K562 (cell line): ENCODE data around the gene CACNA1A. TPM values are rescaled to one million over a fixed set of nuclear protein-coding genes. Genes with fewer than 3 reads are reported as not detected.
A peak's percentile ranks its signal among the peaks of the same experiment; 100 is the strongest.

Source experiments
- CBFA2T2 ChIP-seq: fragments of 450-650 bp; conservative IDR thresholded peaks from 2 replicates; pipeline ENCODE4 v1.6.1; 2017; ENCODE audit warnings: mild to moderate bottlenecking
- GATA2 ChIP-seq: sonication (generic); formaldehyde crosslinking; IDR thresholded peaks from 2 replicates; pipeline ENCODE4 v1.4.0; 2020; ENCODE audit warnings: mild to moderate bottlenecking, missing genetic modification reagents
- HMBOX1 ChIP-seq: sonication (generic); IDR thresholded peaks from 2 replicates; pipeline ENCODE4 v1.6.1; 2016
- HNRNPH1 ChIP-seq: fragments of 200-400 bp; formaldehyde crosslinking; optimal IDR thresholded peaks from 2 replicates; pipeline ENCODE3; 2017; ENCODE audit warnings: low read depth, mild to moderate bottlenecking, low read length, moderate library complexity
- JUND ChIP-seq, 2 experiments: IDR thresholded peaks; 2 replicates in 1 of 2; 3 replicates in 1 of 2; pipeline ENCODE4 v1.6.1; 2011; ENCODE audit warnings: borderline replicate concordance in 2 of 2, low read depth in 2 of 2, low read length in 2 of 2, improper control_type of control experiment in 1 of 2, missing biosample characterization in 1 of 2, missing genetic modification characterization in 1 of 2, missing genetic modification reagents in 1 of 2
- KLF1 ChIP-seq: fragments of 450-650 bp; IDR thresholded peaks from 2 replicates; pipeline ENCODE4 v1.6.1; 2016; ENCODE audit warnings: missing genetic modification characterization, missing compliant biosample characterization
- MEIS2 ChIP-seq: fragments of 450-650 bp; IDR thresholded peaks from 2 replicates; pipeline ENCODE4 v1.6.1; 2014; ENCODE audit warnings: mild to moderate bottlenecking; ENCODE audit not compliant: partially characterized antibody
- NFATC3 ChIP-seq: fragments of 450-650 bp; IDR thresholded peaks from 2 replicates; pipeline ENCODE4 v1.6.1; 2017; ENCODE audit warnings: mild to moderate bottlenecking
- PTTG1 ChIP-seq: fragments of 450-650 bp; IDR thresholded peaks from 2 replicates; pipeline ENCODE4 v1.6.1; 2016; ENCODE audit warnings: low read depth, mild to moderate bottlenecking, missing genetic modification characterization, missing compliant biosample characterization
- ZNF592 ChIP-seq: fragments of 450-650 bp; IDR thresholded peaks from 2 replicates; pipeline ENCODE4 v1.6.1; 2017; ENCODE audit warnings: antibody characterized with exemption, mild to moderate bottlenecking
- polyA plus RNA-seq, 8 experiments: library from polyadenylated mRNA; depleted of rRNA in 4 of 8; stranded (reverse) in 5 of 8; unstranded in 3 of 8; fragments of >200 nt; fragmentation: Nextera tagmentation in 2 of 8; fragmentation: Illumina TruSeq in 1 of 8; extraction: Ambion mirVana in 2 of 8; extraction: Trizol in 1 of 8; gene quantifications; 2 replicates each; pipeline versions ENCODE4 v1.2.1 to v1.2.3, GENCODE V29; 2011 to 2014; ENCODE audit warnings: inconsistent platforms in 1 of 8, missing spikeins in 1 of 8
- total RNA-seq, 7 experiments: library from RNA; depleted of rRNA in 6 of 7; stranded (reverse); fragments of >200 nt in 6 of 7; fragmentation: Illumina TruSeq in 2 of 7; extraction: Trizol in 2 of 7; gene quantifications; 2 replicates each; pipeline versions ENCODE4 v1.2.1 to v1.2.3, GENCODE V29; 2011 to 2021; ENCODE audit warnings: low replicate concordance in 1 of 7
- TF ChIP-seq, protein P1 (sequence below): sonication (generic); formaldehyde crosslinking; IDR thresholded peaks from 2 replicates; pipeline ENCODE4 v1.8.1; 2023; ENCODE audit warnings: missing genetic modification reagents, mild to moderate bottlenecking, borderline replicate concordance
- TF ChIP-seq, protein P2 (sequence below): sonication (generic); formaldehyde crosslinking; IDR thresholded peaks from 2 replicates; pipeline ENCODE4 v1.5.0; 2020; ENCODE audit warnings: missing genetic modification reagents
- TF ChIP-seq, protein P3 (sequence below): sonication (generic); formaldehyde crosslinking; IDR thresholded peaks from 2 replicates; pipeline ENCODE4 v1.8.1; 2023; ENCODE audit warnings: mild to moderate bottlenecking, missing genetic modification reagents
- TF ChIP-seq, protein P4 (sequence below): fragments of 450-650 bp; formaldehyde crosslinking; IDR thresholded peaks from 2 replicates; pipeline ENCODE4 v1.4.0; 2020; ENCODE audit warnings: mild to moderate bottlenecking, moderate library complexity

CACNA1A gene
- total and polyA plus RNA-seq, 9 of the 15 experiments (the other 6 are each of a cell fraction or from before 2014, with no cell fraction given) = 0.03 to 0.20 (median 0.09) TPM; not detected in 1

- no peak for TF ChIP-seq PTTG1 (tag)
- TF ChIP-seq, protein P1, sequence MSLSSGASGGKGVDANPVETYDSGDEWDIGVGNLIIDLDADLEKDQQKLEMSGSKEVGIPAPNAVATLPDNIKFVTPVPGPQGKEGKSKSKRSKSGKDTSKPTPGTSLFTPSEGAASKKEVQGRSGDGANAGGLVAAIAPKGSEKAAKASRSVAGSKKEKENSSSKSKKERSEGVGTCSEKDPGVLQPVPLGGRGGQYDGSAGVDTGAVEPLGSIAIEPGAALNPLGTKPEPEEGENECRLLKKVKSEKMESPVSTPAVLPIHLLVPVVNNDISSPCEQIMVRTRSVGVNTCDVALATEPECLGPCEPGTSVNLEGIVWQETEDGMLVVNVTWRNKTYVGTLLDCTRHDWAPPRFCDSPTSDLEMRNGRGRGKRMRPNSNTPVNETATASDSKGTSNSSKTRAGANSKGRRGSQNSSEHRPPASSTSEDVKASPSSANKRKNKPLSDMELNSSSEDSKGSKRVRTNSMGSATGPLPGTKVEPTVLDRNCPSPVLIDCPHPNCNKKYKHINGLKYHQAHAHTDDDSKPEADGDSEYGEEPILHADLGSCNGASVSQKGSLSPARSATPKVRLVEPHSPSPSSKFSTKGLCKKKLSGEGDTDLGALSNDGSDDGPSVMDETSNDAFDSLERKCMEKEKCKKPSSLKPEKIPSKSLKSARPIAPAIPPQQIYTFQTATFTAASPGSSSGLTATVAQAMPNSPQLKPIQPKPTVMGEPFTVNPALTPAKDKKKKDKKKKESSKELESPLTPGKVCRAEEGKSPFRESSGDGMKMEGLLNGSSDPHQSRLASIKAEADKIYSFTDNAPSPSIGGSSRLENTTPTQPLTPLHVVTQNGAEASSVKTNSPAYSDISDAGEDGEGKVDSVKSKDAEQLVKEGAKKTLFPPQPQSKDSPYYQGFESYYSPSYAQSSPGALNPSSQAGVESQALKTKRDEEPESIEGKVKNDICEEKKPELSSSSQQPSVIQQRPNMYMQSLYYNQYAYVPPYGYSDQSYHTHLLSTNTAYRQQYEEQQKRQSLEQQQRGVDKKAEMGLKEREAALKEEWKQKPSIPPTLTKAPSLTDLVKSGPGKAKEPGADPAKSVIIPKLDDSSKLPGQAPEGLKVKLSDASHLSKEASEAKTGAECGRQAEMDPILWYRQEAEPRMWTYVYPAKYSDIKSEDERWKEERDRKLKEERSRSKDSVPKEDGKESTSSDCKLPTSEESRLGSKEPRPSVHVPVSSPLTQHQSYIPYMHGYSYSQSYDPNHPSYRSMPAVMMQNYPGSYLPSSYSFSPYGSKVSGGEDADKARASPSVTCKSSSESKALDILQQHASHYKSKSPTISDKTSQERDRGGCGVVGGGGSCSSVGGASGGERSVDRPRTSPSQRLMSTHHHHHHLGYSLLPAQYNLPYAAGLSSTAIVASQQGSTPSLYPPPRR (CRISPR knock-in tag) = no peak
- TF ChIP-seq CBFA2T2 = no peak
- no peak for TF ChIP-seq ZNF592
- no peak for TF ChIP-seq HNRNPH1
- TF ChIP-seq HMBOX1 = no peak
- TF ChIP-seq MEIS2 = no peak
- peak; percentile 56 for TF ChIP-seq JUND (IDR thresholded peaks at IDR 0.05; ENCODE audit: borderline replicate concordance, low read depth, low read length)
- no peak; the same call in 2 of the 3 replicates for TF ChIP-seq JUND (tag; IDR thresholded peaks at IDR 0.05; ENCODE audit: borderline replicate concordance, low read depth, low read length)
- no peak for TF ChIP-seq GATA2 (CRISPR knock-in tag)
- TF ChIP-seq NFATC3 = no peak
- TF ChIP-seq, protein P2, sequence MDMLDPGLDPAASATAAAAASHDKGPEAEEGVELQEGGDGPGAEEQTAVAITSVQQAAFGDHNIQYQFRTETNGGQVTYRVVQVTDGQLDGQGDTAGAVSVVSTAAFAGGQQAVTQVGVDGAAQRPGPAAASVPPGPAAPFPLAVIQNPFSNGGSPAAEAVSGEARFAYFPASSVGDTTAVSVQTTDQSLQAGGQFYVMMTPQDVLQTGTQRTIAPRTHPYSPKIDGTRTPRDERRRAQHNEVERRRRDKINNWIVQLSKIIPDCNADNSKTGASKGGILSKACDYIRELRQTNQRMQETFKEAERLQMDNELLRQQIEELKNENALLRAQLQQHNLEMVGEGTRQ = no peak
- 0 out of 2 replicates have a peak, but pooled peaks have one; percentile 27 for TF ChIP-seq KLF1
- TF ChIP-seq, protein P3, sequence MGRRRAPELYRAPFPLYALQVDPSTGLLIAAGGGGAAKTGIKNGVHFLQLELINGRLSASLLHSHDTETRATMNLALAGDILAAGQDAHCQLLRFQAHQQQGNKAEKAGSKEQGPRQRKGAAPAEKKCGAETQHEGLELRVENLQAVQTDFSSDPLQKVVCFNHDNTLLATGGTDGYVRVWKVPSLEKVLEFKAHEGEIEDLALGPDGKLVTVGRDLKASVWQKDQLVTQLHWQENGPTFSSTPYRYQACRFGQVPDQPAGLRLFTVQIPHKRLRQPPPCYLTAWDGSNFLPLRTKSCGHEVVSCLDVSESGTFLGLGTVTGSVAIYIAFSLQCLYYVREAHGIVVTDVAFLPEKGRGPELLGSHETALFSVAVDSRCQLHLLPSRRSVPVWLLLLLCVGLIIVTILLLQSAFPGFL (CRISPR knock-in tag) = no peak
- TF ChIP-seq, protein P4, sequence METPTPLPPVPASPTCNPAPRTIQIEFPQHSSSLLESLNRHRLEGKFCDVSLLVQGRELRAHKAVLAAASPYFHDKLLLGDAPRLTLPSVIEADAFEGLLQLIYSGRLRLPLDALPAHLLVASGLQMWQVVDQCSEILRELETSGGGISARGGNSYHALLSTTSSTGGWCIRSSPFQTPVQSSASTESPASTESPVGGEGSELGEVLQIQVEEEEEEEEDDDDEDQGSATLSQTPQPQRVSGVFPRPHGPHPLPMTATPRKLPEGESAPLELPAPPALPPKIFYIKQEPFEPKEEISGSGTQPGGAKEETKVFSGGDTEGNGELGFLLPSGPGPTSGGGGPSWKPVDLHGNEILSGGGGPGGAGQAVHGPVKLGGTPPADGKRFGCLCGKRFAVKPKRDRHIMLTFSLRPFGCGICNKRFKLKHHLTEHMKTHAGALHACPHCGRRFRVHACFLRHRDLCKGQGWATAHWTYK (CRISPR knock-in tag) = no peak
These were observed 271.8 kb downstream of the CACNA1A start (continued) for GRCh38 chr19:13234518-13234917.
